T-helper 2 cell (primary cell): Measurements from ENCODE around the gene TRIM3.

Source experiments
- DNase-seq, 5 experiments: peaks; one replicate each; pipeline versions ENCODE4 v3.0.0 to v3.0.0-alpha.2; 2012 to 2022

The TRIM3 gene

DNA sequence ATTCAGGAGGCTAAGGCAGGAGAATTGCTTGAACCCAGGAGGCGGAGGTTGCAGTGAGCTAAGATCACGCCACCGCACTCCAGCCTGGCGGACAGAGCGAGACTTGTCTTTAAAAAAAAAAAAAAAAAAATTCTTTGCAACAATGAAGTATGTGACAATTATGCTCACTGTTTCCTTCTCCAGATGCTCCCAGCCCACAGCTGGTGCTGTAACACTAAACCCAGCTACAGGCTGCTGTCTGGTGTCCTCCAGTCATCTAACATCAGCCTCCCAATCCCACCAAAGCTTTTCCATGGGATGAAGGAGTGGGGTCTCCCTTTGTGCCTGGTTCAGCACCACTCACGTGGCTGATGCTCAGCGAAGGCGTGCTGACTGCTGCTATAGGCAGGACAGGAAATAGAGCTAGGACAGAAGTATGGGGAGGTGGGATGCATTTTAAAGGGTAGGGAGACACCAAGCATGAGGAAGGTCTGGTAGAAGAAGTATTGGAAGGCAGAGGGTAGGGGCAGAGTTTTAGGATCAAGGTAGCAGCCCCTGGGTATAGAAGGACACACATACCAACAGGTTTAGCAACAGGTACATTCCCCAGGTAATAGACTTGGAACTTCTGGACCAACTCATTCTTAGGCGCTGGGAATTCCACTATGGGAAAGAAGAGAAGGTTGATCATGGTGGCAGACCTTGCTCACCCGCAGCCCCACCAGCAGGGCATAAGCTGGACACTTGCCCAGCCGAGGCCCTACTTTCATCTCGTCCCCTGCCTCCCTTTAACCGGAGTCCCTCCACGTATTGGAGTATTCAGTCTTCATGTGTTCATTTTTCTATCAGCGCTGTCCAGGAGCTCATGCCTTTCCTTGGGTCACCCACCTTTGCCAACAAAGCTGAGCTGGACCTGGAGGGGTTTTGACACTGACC lies 73.1 kb downstream of the TRIM3 start:
- DNase-seq = no peak
